Upper lobe of left lung (tissue), 4 donors: Measurements from ENCODE around the gene OSBP2.

ENCODE experiments used
- EP300 ChIP-seq, 4 donors: sonication (generic); formaldehyde crosslinking; IDR thresholded peaks; one replicate each; pipeline ENCODE4 v1.5.1; 2017; ENCODE audit warnings: antibody characterized with exemption in 4 of 4, control low read depth in 2 of 4
- POLR2A ChIP-seq, 4 donors: fragments of 450-650 bp; IDR thresholded peaks; one replicate each; pipeline ENCODE4 v1.5.1; 2016 to 2017; ENCODE audit warnings: antibody characterized with exemption in 4 of 4, mild to moderate bottlenecking in 2 of 4
- TF ChIP-seq, protein P1 (sequence below), 6 experiments: fragments of 450-650 bp in 4 of 6; fragments of 200-600 bp in 2 of 6; sonication (generic) in 2 of 6; IDR thresholded peaks; one replicate each; pipeline ENCODE4 v1.5.1; 2016 to 2019; ENCODE audit warnings: antibody characterized with exemption in 6 of 6

DNA sequence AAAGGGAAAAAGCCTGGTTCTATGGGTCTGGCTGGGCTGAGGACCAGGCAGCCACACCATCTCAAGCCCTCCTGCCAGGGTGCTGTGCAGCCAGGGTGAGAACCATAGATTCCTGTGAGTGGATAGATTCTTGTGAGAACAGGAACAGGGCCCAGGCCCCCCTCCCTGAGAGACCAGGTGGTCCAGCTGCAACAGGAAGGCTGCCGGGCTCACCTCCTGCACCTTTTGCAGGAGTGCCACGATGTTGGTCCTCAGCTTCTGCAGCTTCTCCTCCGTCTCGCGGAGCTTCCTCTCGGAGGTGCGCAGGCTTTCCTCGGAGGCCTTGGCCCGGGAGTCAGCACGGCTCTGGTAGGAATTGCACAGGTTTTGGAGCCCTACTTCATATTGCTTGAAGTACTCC is 233.1 kb downstream of the OSBP2 start:
- TF ChIP-seq, protein P1, sequence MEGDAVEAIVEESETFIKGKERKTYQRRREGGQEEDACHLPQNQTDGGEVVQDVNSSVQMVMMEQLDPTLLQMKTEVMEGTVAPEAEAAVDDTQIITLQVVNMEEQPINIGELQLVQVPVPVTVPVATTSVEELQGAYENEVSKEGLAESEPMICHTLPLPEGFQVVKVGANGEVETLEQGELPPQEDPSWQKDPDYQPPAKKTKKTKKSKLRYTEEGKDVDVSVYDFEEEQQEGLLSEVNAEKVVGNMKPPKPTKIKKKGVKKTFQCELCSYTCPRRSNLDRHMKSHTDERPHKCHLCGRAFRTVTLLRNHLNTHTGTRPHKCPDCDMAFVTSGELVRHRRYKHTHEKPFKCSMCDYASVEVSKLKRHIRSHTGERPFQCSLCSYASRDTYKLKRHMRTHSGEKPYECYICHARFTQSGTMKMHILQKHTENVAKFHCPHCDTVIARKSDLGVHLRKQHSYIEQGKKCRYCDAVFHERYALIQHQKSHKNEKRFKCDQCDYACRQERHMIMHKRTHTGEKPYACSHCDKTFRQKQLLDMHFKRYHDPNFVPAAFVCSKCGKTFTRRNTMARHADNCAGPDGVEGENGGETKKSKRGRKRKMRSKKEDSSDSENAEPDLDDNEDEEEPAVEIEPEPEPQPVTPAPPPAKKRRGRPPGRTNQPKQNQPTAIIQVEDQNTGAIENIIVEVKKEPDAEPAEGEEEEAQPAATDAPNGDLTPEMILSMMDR (IDR thresholded peaks at IDR 0.05), result no peak
- TF ChIP-seq POLR2A (IDR thresholded peaks at IDR 0.05) (no peak), EP300 (IDR thresholded peaks at IDR 0.05) (no peak)
